Nephron progenitor cell (in vitro differentiated cells): ENCODE measurements around the gene RAC2.
"Not testable (repeated sequence)": the region's sequence is repeated elsewhere in the genome, so short reads cannot be mapped to it uniquely, and the experiment has no call there.

Source experiments
- DNase-seq: peaks from one replicate; pipeline ENCODE4 v3.0.0; 2021
- H3K27ac Mint-ChIP-seq: 2 replicates; pipeline ENCODE4 v1.8.0; 2021; ENCODE audit warnings: mild to moderate bottlenecking, moderate library complexity, mixed read lengths
- H3K27me3 Mint-ChIP-seq: 2 replicates; pipeline ENCODE4 v1.8.0; 2021; ENCODE audit warnings: mild to moderate bottlenecking, low read depth, mixed read lengths; ENCODE audit not compliant: poor library complexity
- H3K36me3 Mint-ChIP-seq: 2 replicates; pipeline ENCODE4 v1.8.0; 2021; ENCODE audit warnings: low read depth, mixed read lengths
- H3K4me1 Mint-ChIP-seq: 2 replicates; pipeline ENCODE4 v1.8.0; 2021; ENCODE audit warnings: mixed read lengths
- H3K4me3 Mint-ChIP-seq: 2 replicates; pipeline ENCODE4 v1.8.0; 2021; ENCODE audit warnings: mild to moderate bottlenecking, moderate library complexity, mixed read lengths
- H3K9me3 Mint-ChIP-seq: 2 replicates; pipeline ENCODE4 v1.8.0; 2021; ENCODE audit warnings: mild to moderate bottlenecking, moderate library complexity, mixed read lengths
- CTCF ChIP-seq: fragments of 200-600 bp; sonication (generic); IDR thresholded peaks from 2 replicates; pipeline ENCODE4 v1.5.0; 2021; ENCODE audit warnings: antibody characterized with exemption

The RAC2 gene

GRCh38 chr22:37256075-37256726 is 12.1 kb upstream of the RAC2 start:
- no peaks in the 10 kb centered on the region for H3K9me3 Mint-ChIP-seq
- H3K4me3 Mint-ChIP-seq, result no peak overlapping the region
- no peak for DNase-seq
- TF ChIP-seq CTCF, result no peak
- no peaks in the 10 kb centered on the region for H3K36me3 Mint-ChIP-seq
- peaks cover 37% of the 10 kb centered on the region for H3K4me1 Mint-ChIP-seq
- peaks cover 68% of the 10 kb centered on the region for H3K27me3 Mint-ChIP-seq
- H3K27ac Mint-ChIP-seq, result no peak overlapping the region

DNA sequence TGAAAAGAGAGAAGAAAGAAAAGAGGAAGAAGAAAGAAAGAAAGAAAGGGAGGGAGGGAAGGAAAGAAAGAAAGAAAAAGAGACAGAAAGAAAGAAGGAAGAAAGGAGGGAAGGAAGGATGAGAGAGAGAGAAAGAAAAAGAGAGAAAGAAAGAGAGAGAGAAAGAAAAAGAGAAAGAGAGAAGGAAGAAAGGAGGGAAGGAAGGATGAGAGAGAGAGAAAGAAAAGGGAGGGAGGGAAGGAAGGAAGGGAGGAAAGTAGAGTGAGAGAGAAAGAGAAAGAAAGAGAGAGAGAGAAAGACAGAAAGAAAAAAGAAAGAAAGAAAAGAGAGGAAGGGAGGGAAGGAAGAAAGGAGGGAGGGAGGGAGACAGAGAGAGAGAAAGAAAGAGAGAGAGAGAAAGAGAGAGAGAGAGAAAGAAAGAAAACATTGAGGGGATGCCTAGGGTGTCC is 11.5 kb upstream of the RAC2 start:
- no peaks in the 10 kb centered on the region for H3K9me3 Mint-ChIP-seq
- H3K27me3 Mint-ChIP-seq, result peaks cover 61% of the 10 kb centered on the region
- H3K27ac Mint-ChIP-seq, result no peak overlapping the region
- TF ChIP-seq CTCF, result no peak
- DNase-seq, result no peak
- H3K36me3 Mint-ChIP-seq, result no peaks in the 10 kb centered on the region
- H3K4me1 Mint-ChIP-seq, result peaks cover 33% of the 10 kb centered on the region
- no peak overlapping the region for H3K4me3 Mint-ChIP-seq

DNA sequence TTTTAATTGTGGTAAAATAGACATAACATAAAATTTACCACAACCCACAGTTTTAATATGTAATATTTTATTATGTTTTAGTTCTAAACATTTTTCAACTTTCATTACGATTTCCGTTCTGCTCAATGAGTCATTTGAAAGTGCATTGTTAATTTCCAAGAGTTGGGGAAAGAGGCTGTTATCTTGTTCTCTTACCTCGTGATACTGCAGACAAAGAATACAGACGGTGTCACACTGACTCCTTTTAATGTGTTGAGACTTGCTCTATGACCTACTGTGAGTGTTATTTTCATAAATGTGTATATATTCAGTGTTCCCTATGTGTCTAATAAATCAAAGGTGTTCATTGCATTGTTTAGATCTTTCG is 10.8 kb upstream of the RAC2 start:
- Mint-ChIP-seq H3K27ac (no peak overlapping the region), H3K36me3 (no peaks in the 10 kb centered on the region), H3K27me3 (peaks cover 54% of the 10 kb centered on the region), H3K4me1 (peaks cover 25% of the 10 kb centered on the region), H3K9me3 (no peaks in the 10 kb centered on the region), H3K4me3 (no peak overlapping the region)
- no peak for DNase-seq
- no peak for TF ChIP-seq CTCF

- H3K9me3 Mint-ChIP-seq, result no peaks in the 10 kb centered on the region
- no peak for TF ChIP-seq CTCF
- no peak overlapping the region for H3K27ac Mint-ChIP-seq
- peaks cover 20% of the 10 kb centered on the region for H3K4me1 Mint-ChIP-seq
- H3K4me3 Mint-ChIP-seq, result no peak overlapping the region
- DNase-seq, result no peak
- peaks cover 49% of the 10 kb centered on the region for H3K27me3 Mint-ChIP-seq
- no peaks in the 10 kb centered on the region for H3K36me3 Mint-ChIP-seq
Measured at GRCh38 chr22:37254209-37254866, 10.3 kb upstream of the RAC2 start.

- no peak for DNase-seq
- peaks cover 9% of the 10 kb centered on the region for H3K4me1 Mint-ChIP-seq
- H3K9me3 Mint-ChIP-seq, result no peaks in the 10 kb centered on the region
- H3K36me3 Mint-ChIP-seq, result no peaks in the 10 kb centered on the region
- peaks cover 43% of the 10 kb centered on the region for H3K27me3 Mint-ChIP-seq
- no peak overlapping the region for H3K4me3 Mint-ChIP-seq
- no peak overlapping the region for H3K27ac Mint-ChIP-seq
- no peak for TF ChIP-seq CTCF
Measured at GRCh38 chr22:37253126-37253660, 9.1 kb upstream of the RAC2 start.

DNA sequence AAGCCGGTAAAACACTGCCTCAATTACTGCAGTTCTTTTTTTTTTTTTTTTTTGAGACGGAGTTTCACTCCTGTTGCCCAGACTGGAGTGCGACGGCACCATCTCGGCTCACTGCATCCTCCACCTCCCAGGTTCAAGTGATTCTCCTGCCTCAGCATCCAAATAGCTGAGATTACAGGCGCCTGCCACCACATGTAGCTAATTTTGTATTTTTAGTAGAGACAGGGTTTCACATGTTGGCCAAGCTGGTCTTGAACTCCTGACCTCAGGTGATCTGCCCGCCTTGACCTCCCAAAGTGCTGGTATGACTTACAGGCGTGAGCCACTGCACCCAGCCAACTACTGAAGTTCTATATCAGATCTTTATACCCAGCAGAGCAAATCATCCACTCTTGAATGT is 7.8 kb upstream of the RAC2 start:
- not testable (repeated sequence) for H3K36me3 Mint-ChIP-seq, H3K4me1 Mint-ChIP-seq, H3K9me3 Mint-ChIP-seq, DNase-seq, H3K27ac Mint-ChIP-seq, H3K4me3 Mint-ChIP-seq
- H3K27me3 Mint-ChIP-seq, result peaks cover 44% of the 10 kb centered on the region
